Measurements from ENCODE around the gene ENG. TPM values are rescaled to one million over a fixed set of nuclear protein-coding genes. Genes with fewer than 3 reads are reported as not detected.
A peak's percentile ranks its signal among the peaks of the same experiment; 100 is the strongest.

ENG gene
- total and polyA plus RNA-seq, 2 of the 4 experiments (the other 2 are of a cell fraction), result 3.6 to 83.3 TPM

DNA sequence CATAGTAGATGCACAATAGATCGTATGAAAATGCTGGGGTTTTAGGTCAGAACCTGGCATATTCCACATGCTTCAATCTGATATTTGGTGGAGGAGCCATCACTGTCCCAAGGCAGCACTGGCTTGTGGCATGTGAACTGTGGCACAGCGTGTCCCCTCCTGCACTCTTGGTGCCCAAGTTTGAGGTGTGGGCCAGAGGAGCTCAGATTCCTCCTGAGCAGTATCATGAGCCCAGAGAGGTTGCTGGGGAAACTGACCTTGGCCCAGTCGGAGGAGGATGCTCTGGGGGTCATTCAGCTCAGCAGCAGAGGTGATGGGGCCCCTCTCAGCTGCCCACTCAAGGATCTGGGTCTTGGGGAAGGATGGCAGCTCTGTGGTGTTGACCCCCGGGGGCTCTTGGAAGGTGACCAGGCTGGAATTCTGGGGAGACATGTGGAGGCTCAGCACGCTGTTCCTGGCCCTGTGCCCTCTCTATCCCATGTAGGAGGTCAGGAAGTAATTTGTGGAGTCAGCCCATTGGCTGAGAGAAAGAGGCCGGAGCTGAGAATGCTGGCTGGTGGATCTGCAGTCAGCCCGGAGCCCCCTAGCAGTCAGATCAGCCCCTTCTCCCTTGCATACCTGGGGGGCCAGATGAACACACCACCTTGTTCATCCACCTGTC lies 28.1 kb downstream of the ENG start:
- ChIA-PET POLR2A (ENCODE audit: unreplicated experiment) (no interaction called here), CTCF (no interaction called here)
- peak overlapping the region; percentile 38; the same call in 1 of the 2 replicates for H3K23ac ChIP-seq (ENCODE audit: low read depth, low read length)
- in situ Hi-C loops (cut with MboI; ENCODE audit: low sequenced_read_pairs) (no loop called here), intact Hi-C loops (cut with micrococcal nuclease) (no loop called here), dilution Hi-C loops (cut with HindIII; ENCODE audit: low sequenced_read_pairs, unreplicated experiment) (no loop called here)
- no peaks in the 10 kb centered on the region for H3K9me3 ChIP-seq (ENCODE audit: control insufficient read depth, insufficient read depth, low read length)
- H3K27me3 ChIP-seq (ENCODE audit: control insufficient read depth, insufficient read depth, low read length), result no peaks in the 10 kb centered on the region
- no peak overlapping the region for H3K4ac ChIP-seq (ENCODE audit: low read depth, low read length)
- H3K4me2 ChIP-seq (ENCODE audit: low read depth, low read length), result no peak overlapping the region
- peaks cover 12% of the 10 kb centered on the region for H3K4me1 ChIP-seq (ENCODE audit: control insufficient read depth, insufficient read depth, low read length)
- H3K79me1 ChIP-seq (ENCODE audit: low read depth in 1 of 2, low read length in 2 of 2), result peaks cover 17 to 56% of the 10 kb centered on the region in 2 experiments; a peak in 3 of 4 replicates
- no peak overlapping the region for H3K4me3 ChIP-seq (ENCODE audit: insufficient read depth, low read depth, low read length)
- no peak overlapping the region for H2BK5ac ChIP-seq (ENCODE audit: low read depth, low read length, poor library complexity, severe bottlenecking)
- H4K91ac ChIP-seq (ENCODE audit: insufficient read depth, low read depth, low read length), result no peak overlapping the region
- BruUV-seq (replicated peaks), result no TSS peak
- H2AFZ ChIP-seq (replicated peaks; ENCODE audit: low read length, poor library complexity), result no peak overlapping the region
- H2AK5ac ChIP-seq (ENCODE audit: low read depth, low read length), result no peak overlapping the region
- ATAC-seq (ENCODE audit: low read depth) (no peak), DNase-seq (no peak)
- no peak overlapping the region for H2BK120ac ChIP-seq (ENCODE audit: low read depth, low read length)
- H4K5ac ChIP-seq (ENCODE audit: low read depth, low read length), result peak overlapping the region; percentile 23; the same call in 1 of the 2 replicates
- H3K9me1 ChIP-seq (ENCODE audit: insufficient read depth, low read length), result peaks cover 12% of the 10 kb centered on the region
- peaks cover 31% of the 10 kb centered on the region for H3K36me3 ChIP-seq (ENCODE audit: control insufficient read depth, insufficient read depth, low read length)
- no peak overlapping the region for H3K14ac ChIP-seq (replicated peaks; ENCODE audit: low read depth, low read length)
- no peaks in the 10 kb centered on the region for H4K20me1 ChIP-seq (ENCODE audit: insufficient read depth, low read length)
- TF ChIP-seq, protein P1, sequence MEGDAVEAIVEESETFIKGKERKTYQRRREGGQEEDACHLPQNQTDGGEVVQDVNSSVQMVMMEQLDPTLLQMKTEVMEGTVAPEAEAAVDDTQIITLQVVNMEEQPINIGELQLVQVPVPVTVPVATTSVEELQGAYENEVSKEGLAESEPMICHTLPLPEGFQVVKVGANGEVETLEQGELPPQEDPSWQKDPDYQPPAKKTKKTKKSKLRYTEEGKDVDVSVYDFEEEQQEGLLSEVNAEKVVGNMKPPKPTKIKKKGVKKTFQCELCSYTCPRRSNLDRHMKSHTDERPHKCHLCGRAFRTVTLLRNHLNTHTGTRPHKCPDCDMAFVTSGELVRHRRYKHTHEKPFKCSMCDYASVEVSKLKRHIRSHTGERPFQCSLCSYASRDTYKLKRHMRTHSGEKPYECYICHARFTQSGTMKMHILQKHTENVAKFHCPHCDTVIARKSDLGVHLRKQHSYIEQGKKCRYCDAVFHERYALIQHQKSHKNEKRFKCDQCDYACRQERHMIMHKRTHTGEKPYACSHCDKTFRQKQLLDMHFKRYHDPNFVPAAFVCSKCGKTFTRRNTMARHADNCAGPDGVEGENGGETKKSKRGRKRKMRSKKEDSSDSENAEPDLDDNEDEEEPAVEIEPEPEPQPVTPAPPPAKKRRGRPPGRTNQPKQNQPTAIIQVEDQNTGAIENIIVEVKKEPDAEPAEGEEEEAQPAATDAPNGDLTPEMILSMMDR (conservative IDR thresholded peaks at IDR 0.05; ENCODE audit: low read depth, low read length), result no peak
- TF ChIP-seq NFE2L2 (IDR thresholded peaks at IDR 0.05; ENCODE audit: low read depth, low read length) (no peak), CEBPB (IDR thresholded peaks at IDR 0.05; ENCODE audit: low read depth, low read length) (no peak), MXI1 (IDR thresholded peaks at IDR 0.05; ENCODE audit: borderline replicate concordance, low read depth, low read length) (no peak), RFX5 (IDR thresholded peaks at IDR 0.05; ENCODE audit: low read depth, low read length) (no peak), SMC3 (IDR thresholded peaks at IDR 0.05; ENCODE audit: low read depth, low read length) (no peak), MAZ (IDR thresholded peaks at IDR 0.05; ENCODE audit: borderline replicate concordance, low read depth, low read length) (no peak), BHLHE40 (IDR thresholded peaks at IDR 0.05; ENCODE audit: low read depth, low read length) (no peak), MAFK (IDR thresholded peaks at IDR 0.05; ENCODE audit: low read depth, low read length) (no peak)
- TF ChIP-seq, protein P2, sequence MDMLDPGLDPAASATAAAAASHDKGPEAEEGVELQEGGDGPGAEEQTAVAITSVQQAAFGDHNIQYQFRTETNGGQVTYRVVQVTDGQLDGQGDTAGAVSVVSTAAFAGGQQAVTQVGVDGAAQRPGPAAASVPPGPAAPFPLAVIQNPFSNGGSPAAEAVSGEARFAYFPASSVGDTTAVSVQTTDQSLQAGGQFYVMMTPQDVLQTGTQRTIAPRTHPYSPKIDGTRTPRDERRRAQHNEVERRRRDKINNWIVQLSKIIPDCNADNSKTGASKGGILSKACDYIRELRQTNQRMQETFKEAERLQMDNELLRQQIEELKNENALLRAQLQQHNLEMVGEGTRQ (IDR thresholded peaks at IDR 0.05; ENCODE audit: low read depth, low read length), result no peak
- H3K9ac ChIP-seq (ENCODE audit: low read depth, low read length), result no peak overlapping the region
- peak overlapping the region; percentile 70 for H2AK9ac ChIP-seq (replicated peaks; ENCODE audit: low read depth, low read length, poor library complexity)
- no peak overlapping the region for H3K18ac ChIP-seq (ENCODE audit: low read depth, low read length)
- H2BK20ac ChIP-seq (ENCODE audit: low read depth, low read length), result no peak overlapping the region
- H3K27ac ChIP-seq (ENCODE audit: insufficient read depth, low read length), result no peak overlapping the region
- H2BK15ac ChIP-seq (ENCODE audit: low read depth, low read length), result no peak overlapping the region
- 60% methylated on average over 1 of the region's 7 CpGs; no CpG with 5 or more reads in 1 of the 2 experiments for WGBS, 2 experiments (ENCODE audit: extremely low coverage in 2 of 2, insufficient read length in 1 of 2)
- no peak overlapping the region for H3K56ac ChIP-seq (ENCODE audit: extremely low read depth, insufficient read depth, low read length)
- no peak overlapping the region; a peak in 1 of 4 replicates for H4K8ac ChIP-seq (ENCODE audit: low read depth in 2 of 2, low read length in 2 of 2)
